Coronary artery (tissue), 2 donors: ENCODE measurements around the gene LYRM2.

Source experiments
- DNase-seq: peaks from one replicate; pipeline ENCODE4 v3.0.0-alpha.2; 2017; ENCODE audit warnings: low spot score
- H3K27ac ChIP-seq, 2 donors: fragments of 200-600 bp; sonication (generic); one replicate each; pipeline ENCODE4 v1.5.1; 2016 to 2019
- H3K4me3 ChIP-seq: fragments of 200-600 bp; sonication (generic); 2 replicates; pipeline ENCODE4 v1.5.1; 2016; ENCODE audit warnings: mild to moderate bottlenecking, moderate library complexity
- CTCF ChIP-seq: fragments of 200-600 bp; sonication (generic); IDR thresholded peaks from one replicate; pipeline ENCODE4 v1.5.1; 2019; ENCODE audit warnings: antibody characterized with exemption

Gene LYRM2

DNA sequence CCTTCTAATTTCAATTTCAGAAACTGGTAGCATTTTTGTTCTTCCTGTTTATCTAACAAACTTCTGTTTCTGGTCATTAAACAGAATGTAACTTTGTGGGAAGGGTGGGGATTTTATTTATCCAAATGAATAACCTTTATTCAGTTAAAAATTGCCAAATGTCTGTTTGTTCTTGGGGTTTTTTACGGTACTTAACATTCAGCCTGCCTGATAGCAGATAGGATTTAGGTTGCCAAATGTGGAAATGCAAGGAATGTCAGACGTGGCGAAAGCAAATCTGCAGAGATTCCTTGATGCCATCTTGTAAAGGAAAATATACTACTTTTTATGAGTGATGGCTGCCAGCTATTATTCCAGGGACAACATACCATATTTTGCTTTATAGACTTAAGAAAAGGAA lies 95.7 kb downstream of the LYRM2 start:
- Histone ChIP-seq H3K27ac (no peak overlapping the region), H3K4me3 (no peak overlapping the region)
- no peak for TF ChIP-seq CTCF
- no peak for DNase-seq

DNA sequence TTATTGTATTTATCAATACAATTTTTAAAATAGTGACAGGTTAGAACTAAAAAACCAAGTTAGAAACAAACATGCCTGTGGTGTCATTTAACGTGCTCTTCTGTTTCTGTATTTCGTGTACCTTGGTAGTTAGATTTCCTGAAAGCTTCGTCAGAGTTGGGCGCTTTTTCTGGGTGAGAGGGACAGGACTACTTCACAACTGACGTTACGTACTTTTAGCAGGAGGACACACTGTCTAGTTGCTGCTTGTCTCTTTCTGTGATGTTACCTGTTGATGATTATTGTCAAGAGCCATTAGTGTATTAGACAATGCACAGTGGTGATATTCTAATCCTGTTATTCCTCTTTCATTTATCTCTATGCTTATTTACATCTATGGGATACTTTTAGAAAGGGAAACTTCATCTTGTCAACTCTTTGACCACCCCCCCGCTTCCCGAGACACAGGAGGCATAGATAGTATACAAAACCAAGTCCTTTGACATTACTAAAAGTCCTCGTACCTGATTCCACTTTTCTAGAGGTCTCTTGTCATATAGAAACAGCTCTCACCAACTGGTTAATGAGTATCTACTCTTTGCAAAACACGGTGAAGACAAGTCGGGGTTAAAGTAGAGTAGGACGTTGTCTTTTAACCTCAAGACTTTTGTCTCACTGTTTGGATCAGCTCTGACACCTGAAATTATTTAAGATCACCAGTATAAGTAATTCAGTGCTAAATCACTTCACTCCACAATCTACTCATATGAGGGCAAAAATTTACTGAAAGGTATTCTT lies 96.3 kb downstream of the LYRM2 start:
- no peak for TF ChIP-seq CTCF
- DNase-seq: no peak
- Histone ChIP-seq H3K4me3 (no peak overlapping the region), H3K27ac (no peak overlapping the region)

- DNase-seq: no peak
- TF ChIP-seq CTCF: no peak
- H3K4me3 ChIP-seq: no peak overlapping the region
- H3K27ac ChIP-seq: no peak overlapping the region
These were observed 98.8 kb downstream of the LYRM2 start for GRCh38 chr6:89539779-89540178.

DNA sequence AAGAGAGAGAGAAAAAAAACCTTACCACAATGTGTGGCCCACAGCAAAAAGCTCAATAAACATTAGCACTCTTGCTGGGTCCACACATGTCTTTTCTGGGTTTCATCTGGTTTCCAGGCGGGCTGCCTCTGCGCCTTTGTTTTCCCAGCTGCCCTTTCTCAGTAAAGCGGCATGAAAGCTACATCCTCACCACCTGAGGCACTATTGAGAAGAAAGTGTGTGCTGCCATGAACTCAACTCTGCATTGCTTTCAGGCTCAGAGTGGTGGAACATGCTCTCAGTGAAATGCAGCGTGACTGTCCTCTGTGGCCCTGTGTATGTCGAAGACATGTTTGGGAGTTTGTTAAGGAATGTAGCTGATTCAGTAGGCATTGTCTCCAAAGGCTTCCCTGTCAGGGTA lies 102.3 kb downstream of the LYRM2 start:
- Histone ChIP-seq H3K4me3 (no peak overlapping the region), H3K27ac (no peak overlapping the region)
- no peak for TF ChIP-seq CTCF
- no peak for DNase-seq

- DNase-seq: no peak
- H3K27ac ChIP-seq: no peak overlapping the region
- no peak overlapping the region for H3K4me3 ChIP-seq
- TF ChIP-seq CTCF: no peak
These were observed 107.6 kb downstream of the LYRM2 start for GRCh38 chr6:89530982-89531381.

DNA sequence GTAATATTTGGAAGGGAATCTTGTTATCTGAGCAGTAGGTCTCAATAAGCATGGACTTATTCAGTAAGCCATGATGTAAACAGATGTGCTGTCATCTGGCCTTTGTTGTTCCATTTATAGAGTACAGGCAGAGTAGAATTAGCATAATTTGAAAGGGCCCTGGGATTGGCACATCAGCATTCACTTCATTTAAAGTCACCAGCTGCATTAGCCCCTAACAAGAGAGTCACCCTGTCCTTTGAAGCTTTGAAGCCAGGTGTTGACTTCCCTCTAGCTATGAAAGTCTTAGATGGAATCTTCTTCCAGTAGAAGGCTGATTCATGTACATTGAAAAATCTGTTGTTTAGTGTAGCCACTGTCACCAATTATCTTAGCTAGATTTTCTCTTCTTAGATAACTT lies 109.7 kb downstream of the LYRM2 start:
- DNase-seq: no peak
- H3K4me3 ChIP-seq: no peak overlapping the region
- TF ChIP-seq CTCF: no peak
- no peak overlapping the region for H3K27ac ChIP-seq

DNA sequence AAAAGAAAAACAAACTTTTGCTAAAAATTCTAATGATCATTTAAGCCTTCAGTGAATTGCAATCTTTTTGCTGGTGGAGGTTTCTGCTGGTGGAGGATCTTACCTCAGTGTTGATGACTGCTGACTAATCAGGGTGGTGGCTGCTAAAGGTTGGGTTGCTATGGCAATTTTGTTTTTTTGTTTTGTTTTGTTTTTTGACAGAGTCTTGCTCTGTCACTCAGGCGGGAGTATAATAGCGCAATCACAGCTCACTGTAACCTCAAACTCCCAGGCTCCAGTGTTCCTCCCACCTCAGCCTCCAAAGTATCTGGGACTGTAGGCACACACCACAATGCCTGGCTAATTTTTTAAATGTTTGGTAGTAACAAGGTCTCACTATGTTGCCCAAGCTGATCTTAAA lies 110.9 kb downstream of the LYRM2 start:
- Histone ChIP-seq H3K27ac (no peak overlapping the region), H3K4me3 (no peak overlapping the region)
- no peak for DNase-seq
- TF ChIP-seq CTCF: no peak
